Measurements from ENCODE around the gene SEPTIN2. TPM values are rescaled to one million over a fixed set of nuclear protein-coding genes. Genes with fewer than 3 reads are reported as not detected.

SEPTIN2 gene
- total and polyA plus RNA-seq, 3 experiments from 2014 or later: 187 to 319 (median 301) TPM

DNA sequence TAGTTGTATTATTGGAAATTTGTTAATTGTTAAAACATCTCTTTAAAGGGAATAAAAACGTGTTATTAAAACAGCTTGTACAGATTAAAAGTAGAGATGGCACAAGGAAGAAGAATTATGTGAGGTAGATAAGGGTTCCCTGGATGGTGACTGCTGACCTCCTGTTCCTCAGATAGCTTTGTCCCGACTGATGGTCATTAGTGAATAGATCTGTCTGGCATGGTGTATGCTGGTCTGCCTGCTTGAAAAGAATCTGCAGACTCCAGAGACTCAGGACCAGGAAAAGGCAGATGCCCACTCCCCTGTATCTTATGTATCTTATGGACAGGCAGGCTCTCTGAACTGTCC, 34.8 kb downstream of the SEPTIN2 start:
- no peak for DNase-seq
- Mint-ChIP-seq H3K9me3 (no peaks in the 10 kb centered on the region), H3K4me1 (no peaks in the 10 kb centered on the region), H3K27me3 (no peaks in the 10 kb centered on the region), H3K4me3 (no peak overlapping the region), H3K36me3 (peaks cover 9 to 80% (median 25%) of the 10 kb centered on the region in 3 donors), H3K27ac (peak overlapping the region in 2 of 8 donors; percentile 23 to 68)
- Histone ChIP-seq H3K9me3 (ENCODE audit: low read length) (no peaks in the 10 kb centered on the region), H3K4me1 (ENCODE audit: insufficient read depth, low read length) (no peaks in the 10 kb centered on the region), H3K36me3 (ENCODE audit: insufficient read depth, low read length) (peaks cover 43% of the 10 kb centered on the region), H3K4me3 (ENCODE audit: low read length) (no peak overlapping the region), H3K27ac (ENCODE audit: low read depth, low read length) (no peak overlapping the region), H3K27me3 (ENCODE audit: insufficient read depth, low read length, poor library complexity, severe bottlenecking) (no peaks in the 10 kb centered on the region)
- CTCF ChIA-PET: interaction anchor here (0.7 kb wide), 1 partner anchor 272 kb away, joined by 3 read pairs; no protein-coding TSS in a partner anchor
- POLR2A ChIA-PET: interaction anchor here (0.9 kb wide), 1 partner anchor 36 kb away, joined by 3 read pairs; no protein-coding TSS in a partner anchor

DNA sequence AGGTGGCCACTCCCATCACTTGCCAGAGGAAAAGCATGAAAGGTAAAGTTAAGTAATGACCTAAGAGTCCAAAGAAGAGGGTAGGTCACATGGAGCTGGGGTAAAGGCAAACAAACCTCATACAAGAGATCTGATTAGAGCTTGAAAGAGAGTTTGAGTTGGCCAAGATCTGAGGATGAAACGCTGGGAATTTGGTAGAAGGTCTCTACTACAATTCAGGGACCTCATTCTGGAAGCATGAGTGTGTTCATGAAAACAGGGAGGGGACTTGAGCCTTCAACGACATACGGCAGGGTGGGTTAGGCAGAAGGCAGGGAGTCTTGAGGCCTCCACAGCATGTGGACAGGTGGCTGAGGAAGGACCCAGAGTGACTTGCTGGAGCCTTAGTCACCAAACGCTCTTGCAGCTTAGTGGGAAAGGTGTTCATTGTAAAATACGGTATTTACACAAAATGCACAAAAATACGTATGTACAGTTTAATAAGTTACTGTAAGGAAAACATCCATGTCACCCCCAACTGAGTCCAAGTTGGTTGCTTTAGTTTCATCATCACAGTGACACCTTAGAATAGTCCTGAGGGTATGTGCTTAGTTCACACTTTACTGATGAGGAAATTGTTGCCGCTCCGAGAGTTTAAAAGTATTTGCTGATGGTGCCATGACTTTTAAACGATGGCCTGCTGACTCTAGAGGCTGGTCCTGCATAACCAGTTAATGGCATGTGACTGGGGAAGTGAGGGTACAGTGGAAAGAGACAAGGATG, 35.3 kb downstream of the SEPTIN2 start:
- no peaks in the 10 kb centered on the region for H3K4me1 ChIP-seq (ENCODE audit: insufficient read depth, low read length)
- no peak overlapping the region for H3K27ac ChIP-seq (ENCODE audit: low read depth, low read length)
- peaks cover 41% of the 10 kb centered on the region for H3K36me3 ChIP-seq (ENCODE audit: insufficient read depth, low read length)
- H3K4me1 Mint-ChIP-seq: peaks cover 0 to 3% (median 1%) of the 10 kb centered on the region in 3 donors
- H3K9me3 Mint-ChIP-seq: no peaks in the 10 kb centered on the region
- H3K4me3 Mint-ChIP-seq: no peak overlapping the region
- H3K27me3 ChIP-seq (ENCODE audit: insufficient read depth, low read length, poor library complexity, severe bottlenecking): no peaks in the 10 kb centered on the region
- peaks cover 9 to 77% (median 23%) of the 10 kb centered on the region in 3 donors for H3K36me3 Mint-ChIP-seq
- H3K27ac Mint-ChIP-seq: peak overlapping the region in 2 of 8 donors; percentile 23 to 68
- H3K9me3 ChIP-seq (ENCODE audit: low read length): no peaks in the 10 kb centered on the region
- no peak overlapping the region for H3K4me3 ChIP-seq (ENCODE audit: low read length)
- no peaks in the 10 kb centered on the region for H3K27me3 Mint-ChIP-seq
- DNase-seq: no peak
- CTCF ChIA-PET: interaction anchor here (0.7 kb wide), 1 partner anchor 273 kb away, joined by 3 read pairs; no protein-coding TSS in a partner anchor
- POLR2A ChIA-PET: interaction anchor here (0.9 kb wide), 1 partner anchor 37 kb away, joined by 3 read pairs; no protein-coding TSS in a partner anchor

DNA sequence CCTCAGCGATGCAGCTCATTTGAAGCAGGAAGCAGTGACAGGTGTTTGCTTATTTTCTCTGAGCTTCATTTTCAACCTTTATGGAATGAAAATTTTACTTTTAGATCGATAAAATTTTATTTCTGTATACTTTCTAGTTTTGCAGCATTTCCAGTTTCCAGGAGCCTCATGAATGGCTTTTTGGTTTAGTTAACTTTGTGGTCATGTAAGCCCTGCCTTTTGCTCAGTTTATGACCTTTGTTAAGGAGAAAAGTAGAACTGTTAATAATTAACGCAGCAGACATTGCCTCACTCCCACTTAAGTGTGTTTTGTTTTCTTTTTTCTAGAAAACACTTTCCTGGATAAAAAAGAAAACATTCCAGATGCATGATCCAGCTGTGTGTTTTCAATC, 35.9 kb downstream of the SEPTIN2 start:
- Histone ChIP-seq H3K4me1 (ENCODE audit: insufficient read depth, low read length) (peaks cover 2% of the 10 kb centered on the region), H3K9me3 (ENCODE audit: low read length) (no peaks in the 10 kb centered on the region), H3K4me3 (ENCODE audit: low read length) (no peak overlapping the region), H3K36me3 (ENCODE audit: insufficient read depth, low read length) (peaks cover 38% of the 10 kb centered on the region), H3K27ac (ENCODE audit: low read depth, low read length) (no peak overlapping the region), H3K27me3 (ENCODE audit: insufficient read depth, low read length, poor library complexity, severe bottlenecking) (no peaks in the 10 kb centered on the region)
- CTCF ChIA-PET: no interaction called here
- H3K27ac Mint-ChIP-seq: no peak overlapping the region
- H3K4me3 Mint-ChIP-seq: no peak overlapping the region
- DNase-seq: no peak
- POLR2A ChIA-PET: no interaction called here
- H3K4me1 Mint-ChIP-seq: peaks cover under 1 to 5% (median 2%) of the 10 kb centered on the region in 3 donors
- no peaks in the 10 kb centered on the region for H3K9me3 Mint-ChIP-seq
- H3K36me3 Mint-ChIP-seq: peaks cover 9 to 72% (median 23%) of the 10 kb centered on the region in 3 donors
- H3K27me3 Mint-ChIP-seq: no peaks in the 10 kb centered on the region

DNA sequence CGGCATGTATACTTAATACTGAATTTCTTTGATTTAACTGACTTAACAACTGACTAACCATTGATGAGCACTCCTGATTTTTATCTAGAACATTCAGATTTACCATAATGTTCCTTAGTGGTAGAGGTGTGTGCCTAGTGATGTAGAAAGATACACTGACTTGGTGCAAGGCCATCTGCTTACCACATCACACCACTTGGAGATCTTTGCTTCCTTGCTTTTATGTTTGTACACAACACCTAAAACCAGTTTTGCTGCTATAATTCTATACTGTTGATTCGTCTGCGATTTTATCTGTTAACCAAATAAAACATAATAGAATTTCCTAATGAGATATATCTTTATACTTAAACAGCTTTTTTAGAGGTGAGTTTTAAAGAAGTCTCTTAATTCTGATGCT, 36.5 kb downstream of the SEPTIN2 start:
- Histone ChIP-seq H3K4me1 (ENCODE audit: insufficient read depth, low read length) (peaks cover 8% of the 10 kb centered on the region), H3K27me3 (ENCODE audit: insufficient read depth, low read length, poor library complexity, severe bottlenecking) (no peaks in the 10 kb centered on the region), H3K27ac (ENCODE audit: low read depth, low read length) (no peak overlapping the region), H3K4me3 (ENCODE audit: low read length) (no peak overlapping the region), H3K36me3 (ENCODE audit: insufficient read depth, low read length) (peaks cover 32% of the 10 kb centered on the region), H3K9me3 (ENCODE audit: low read length) (no peaks in the 10 kb centered on the region)
- ChIA-PET POLR2A (no interaction called here), CTCF (no interaction called here)
- no peak overlapping the region for H3K4me3 Mint-ChIP-seq
- no peaks in the 10 kb centered on the region for H3K9me3 Mint-ChIP-seq
- H3K27me3 Mint-ChIP-seq: no peaks in the 10 kb centered on the region
- peaks cover 6 to 11% (median 8%) of the 10 kb centered on the region in 3 donors for H3K4me1 Mint-ChIP-seq
- H3K36me3 Mint-ChIP-seq: peaks cover 9 to 66% (median 23%) of the 10 kb centered on the region in 3 donors
- DNase-seq: no peak
- peak overlapping the region in 1 of 8 donors; percentile 23 for H3K27ac Mint-ChIP-seq

DNA sequence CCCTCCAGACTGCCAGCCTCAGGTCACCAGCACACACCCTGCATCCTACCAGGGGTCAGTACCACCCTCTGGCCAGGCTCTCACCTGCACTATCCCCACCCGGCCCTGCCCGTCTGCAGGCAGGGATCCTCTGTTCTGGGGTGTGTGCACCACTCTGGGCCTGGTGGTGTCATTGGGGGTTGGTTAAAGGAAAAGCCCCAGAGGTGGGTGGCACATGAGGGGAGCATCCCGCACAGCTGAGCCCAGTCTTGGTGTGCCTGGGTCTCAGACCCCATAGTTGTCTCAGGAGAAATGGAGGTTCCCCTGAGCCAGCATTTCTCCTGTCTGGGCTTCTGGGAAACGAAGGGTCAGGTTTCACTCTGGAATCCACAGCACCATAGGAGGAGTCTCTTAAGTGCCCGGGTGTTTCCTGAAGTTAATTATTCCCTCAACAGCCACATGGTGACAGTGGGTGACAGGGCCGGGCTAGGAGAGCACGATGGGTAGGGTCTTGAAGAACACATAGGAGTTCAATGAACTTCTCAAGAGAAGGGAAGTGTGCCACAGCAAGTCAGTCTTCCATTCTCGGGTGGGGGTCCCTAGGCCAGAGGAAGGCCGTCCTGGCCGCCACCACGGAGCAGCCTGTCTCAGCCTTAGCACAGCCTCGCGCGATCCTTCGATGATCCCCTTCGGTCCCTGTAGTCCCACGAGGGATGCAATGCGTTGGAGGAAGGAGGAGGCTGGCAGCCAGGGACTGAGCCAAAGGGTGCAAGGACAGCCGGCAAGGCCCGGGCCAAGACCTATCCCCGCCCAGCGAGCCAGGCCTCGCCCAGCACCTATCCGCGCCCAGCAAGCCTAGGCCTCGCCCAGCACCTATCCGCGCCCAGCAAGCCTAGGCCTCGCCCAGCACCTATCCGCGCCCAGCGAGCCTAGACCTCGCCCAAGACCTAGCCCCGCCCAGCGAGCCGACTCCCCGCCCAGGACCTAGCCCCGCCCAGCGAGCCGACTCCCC, 39.2 kb downstream of the SEPTIN2 start:
- Histone ChIP-seq H3K27ac (ENCODE audit: low read depth, low read length) (peak overlapping the region; percentile 10), H3K4me3 (ENCODE audit: low read length) (no peak overlapping the region), H3K4me1 (ENCODE audit: insufficient read depth, low read length) (peaks cover 11% of the 10 kb centered on the region), H3K9me3 (ENCODE audit: low read length) (no peaks in the 10 kb centered on the region), H3K36me3 (ENCODE audit: insufficient read depth, low read length) (peaks cover 20% of the 10 kb centered on the region), H3K27me3 (ENCODE audit: insufficient read depth, low read length, poor library complexity, severe bottlenecking) (no peaks in the 10 kb centered on the region)
- no peaks in the 10 kb centered on the region for H3K9me3 Mint-ChIP-seq
- H3K27me3 Mint-ChIP-seq: no peaks in the 10 kb centered on the region
- peaks cover 5 to 45% (median 16%) of the 10 kb centered on the region in 3 donors for H3K36me3 Mint-ChIP-seq
- ChIA-PET CTCF (no interaction called here), POLR2A (no interaction called here)
- peak; percentile 61 to 77 (median 70) for DNase-seq
- peak overlapping the region; percentile 45 to 90 (median 60) for H3K27ac Mint-ChIP-seq
- H3K4me1 Mint-ChIP-seq: peaks cover 15 to 28% (median 18%) of the 10 kb centered on the region in 3 donors
- peak overlapping the region in 5 of 7 donors; percentile 27 to 55 (median 48) for H3K4me3 Mint-ChIP-seq

DNA sequence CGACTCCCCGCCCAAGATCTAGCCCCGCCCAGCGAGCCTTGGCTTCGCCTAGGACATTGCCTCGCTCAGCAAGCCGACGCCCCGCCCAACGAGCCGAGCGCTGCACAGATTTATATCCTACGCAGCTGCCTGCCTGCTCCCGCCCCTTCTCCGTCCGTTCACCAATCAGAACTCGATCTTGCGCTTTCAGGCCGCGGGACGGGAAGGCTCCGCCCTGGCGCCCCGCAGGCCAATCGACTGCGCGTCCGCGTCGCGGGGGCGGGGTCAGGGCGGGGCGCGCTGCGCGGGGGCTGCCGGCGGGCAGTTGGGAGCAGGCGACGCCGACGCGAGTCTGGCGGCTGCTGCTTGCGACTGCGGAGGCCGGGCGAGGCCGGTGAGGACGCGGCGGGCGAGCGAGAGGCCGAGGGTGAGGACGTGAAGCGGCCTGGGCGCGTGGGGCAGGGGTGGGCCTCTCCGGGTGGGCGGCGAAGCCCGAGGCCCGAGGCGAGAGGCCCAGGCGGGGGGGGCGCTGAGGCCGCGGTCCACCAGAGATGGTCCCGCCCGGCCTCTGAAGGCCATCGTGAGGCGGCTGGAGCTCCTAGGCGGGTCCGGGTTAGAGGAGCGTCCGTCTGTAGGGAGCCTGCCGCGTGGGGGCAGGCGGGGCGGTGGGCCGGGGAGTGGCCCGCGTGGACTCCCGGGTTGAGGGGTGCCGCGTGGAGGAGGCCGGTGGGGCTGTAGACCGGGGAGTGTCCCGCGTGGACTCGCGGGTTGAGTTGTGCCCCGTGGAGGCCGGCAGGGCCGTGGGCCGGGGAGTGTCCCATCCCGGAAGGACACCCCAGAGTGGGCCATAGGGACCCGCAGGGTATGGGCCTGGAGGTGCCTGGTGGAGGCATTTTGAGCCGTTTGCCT, 40.5 kb downstream of the SEPTIN2 start, which contains the start of gene FARP2:
FARP2 (plus strand) TSS at position 303 of the 888 bp plus-strand sequence. CDS start 16,823 bp downstream, outside the sequence.
- CTCF ChIA-PET: no interaction called here
- peaks cover 9% of the 10 kb centered on the region for H3K36me3 ChIP-seq (ENCODE audit: insufficient read depth, low read length)
- peak within 1 kb of the TSS; percentile 44 for H3K27ac ChIP-seq (ENCODE audit: low read depth, low read length)
- Mint-ChIP-seq H3K9me3 (no peaks in the 10 kb centered on the region), H3K27ac (peak within 1 kb of the TSS; percentile 58 to 96 (median 88)), H3K36me3 (peaks cover 0 to 33% (median 7%) of the 10 kb centered on the region in 3 donors), H3K4me3 (peak within 1 kb of the TSS; percentile 74 to 92 (median 87)), H3K4me1 (peaks cover 15 to 31% (median 18%) of the 10 kb centered on the region in 3 donors), H3K27me3 (no peaks in the 10 kb centered on the region)
- peaks cover 11% of the 10 kb centered on the region for H3K4me1 ChIP-seq (ENCODE audit: insufficient read depth, low read length)
- no peaks in the 10 kb centered on the region for H3K27me3 ChIP-seq (ENCODE audit: insufficient read depth, low read length, poor library complexity, severe bottlenecking)
- POLR2A ChIA-PET: no interaction called here
- peak within 1 kb of the TSS; percentile 58 for H3K4me3 ChIP-seq (ENCODE audit: low read length)
- H3K9me3 ChIP-seq (ENCODE audit: low read length): no peaks in the 10 kb centered on the region
- peak; percentile 94 to 98 (median 97) for DNase-seq

DNA sequence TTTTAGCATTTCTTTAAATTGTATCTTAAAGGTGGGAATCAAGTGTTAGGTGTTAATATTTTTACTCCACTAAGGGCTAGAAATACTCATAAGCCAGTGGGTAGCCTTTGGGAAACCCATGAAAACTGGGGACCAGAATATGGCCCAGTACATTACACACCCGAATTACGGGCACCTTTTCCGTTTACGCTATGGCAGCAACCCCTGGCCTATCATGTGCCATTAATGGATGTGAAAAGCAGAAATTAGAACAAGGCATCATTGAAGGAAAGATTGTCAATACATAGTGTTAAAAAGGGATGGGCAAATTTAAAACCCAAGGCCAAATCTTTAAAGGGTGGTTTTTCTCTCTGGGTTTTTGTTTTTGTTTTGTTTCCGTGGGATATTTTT, 41.1 kb downstream of the SEPTIN2 start:
- ChIA-PET POLR2A (no interaction called here), CTCF (no interaction called here)
- peaks cover 0 to 26% (median 4%) of the 10 kb centered on the region in 3 donors for H3K36me3 Mint-ChIP-seq
- peak overlapping the region in 4 of 8 donors; percentile 7 to 66 (median 45) for H3K27ac Mint-ChIP-seq
- H3K4me1 Mint-ChIP-seq: peaks cover 15 to 33% (median 18%) of the 10 kb centered on the region in 3 donors
- H3K4me1 ChIP-seq (ENCODE audit: insufficient read depth, low read length): peaks cover 11% of the 10 kb centered on the region
- H3K27me3 Mint-ChIP-seq: no peaks in the 10 kb centered on the region
- H3K27ac ChIP-seq (ENCODE audit: low read depth, low read length): peak overlapping the region; percentile 44
- no peaks in the 10 kb centered on the region for H3K27me3 ChIP-seq (ENCODE audit: insufficient read depth, low read length, poor library complexity, severe bottlenecking)
- no peaks in the 10 kb centered on the region for H3K9me3 Mint-ChIP-seq
- H3K9me3 ChIP-seq (ENCODE audit: low read length): no peaks in the 10 kb centered on the region
- DNase-seq: no peak
- peak overlapping the region; percentile 64 to 89 (median 82) for H3K4me3 Mint-ChIP-seq
- H3K36me3 ChIP-seq (ENCODE audit: insufficient read depth, low read length): peaks cover 5% of the 10 kb centered on the region
- H3K4me3 ChIP-seq (ENCODE audit: low read length): peak overlapping the region; percentile 58

Data from CD8-positive, alpha-beta memory T cell (primary cell).